Bronchial epithelial cell (primary cell): ENCODE data around the gene CEP170B. TPM values are rescaled to one million over a fixed set of nuclear protein-coding genes. Genes with fewer than 3 reads are reported as not detected.

ENCODE experiments used
- DNase-seq: peaks from one replicate; pipeline ENCODE4 v3.0.0-alpha.2; 2010; ENCODE audit warnings: low read depth
- FAIRE-seq: peaks from 2 replicates; lab custom pipeline; 2011; peaks lifted over from hg19 to GRCh38; lab: Jason Lieb, UNC
- H3K27me3 ChIP-seq: 2 replicates; pipeline ENCODE4 v1.5.1; 2011; ENCODE audit warnings: low read length; ENCODE audit not compliant: control insufficient read depth, insufficient read depth
- H3K36me3 ChIP-seq: 2 replicates; pipeline ENCODE4 v1.5.1; 2011; ENCODE audit warnings: low read length; ENCODE audit not compliant: control insufficient read depth, insufficient read depth
- H3K4me3 ChIP-seq: 2 replicates; pipeline ENCODE4 v1.5.1; 2011; ENCODE audit warnings: mild to moderate bottlenecking, low read depth, low read length, control low read depth
- total RNA-seq: library from RNA; depleted of rRNA; stranded (reverse); fragments of >200 nt; gene quantifications from 2 replicates; pipeline ENCODE4 v1.2.1, GENCODE V29; 2014
- TF ChIP-seq, protein P1 (sequence below): IDR thresholded peaks from 2 replicates; pipeline ENCODE4 v1.5.1; 2011; ENCODE audit warnings: mild to moderate bottlenecking, moderate library complexity, low read length, control low read depth, inconsistent platforms; ENCODE audit not compliant: insufficient read depth, severe bottlenecking

Gene CEP170B
- total RNA-seq, 1 donor from 2014 or later, result 29.0 TPM

GRCh38 chr14:104858811-104859426, 6.1 kb upstream of the CEP170B start:
- H3K36me3 ChIP-seq, result peaks cover 4% of the 10 kb centered on the region
- H3K27me3 ChIP-seq, result no peaks in the 10 kb centered on the region
- no peak for DNase-seq
- FAIRE-seq, result no peak
- TF ChIP-seq, protein P1, sequence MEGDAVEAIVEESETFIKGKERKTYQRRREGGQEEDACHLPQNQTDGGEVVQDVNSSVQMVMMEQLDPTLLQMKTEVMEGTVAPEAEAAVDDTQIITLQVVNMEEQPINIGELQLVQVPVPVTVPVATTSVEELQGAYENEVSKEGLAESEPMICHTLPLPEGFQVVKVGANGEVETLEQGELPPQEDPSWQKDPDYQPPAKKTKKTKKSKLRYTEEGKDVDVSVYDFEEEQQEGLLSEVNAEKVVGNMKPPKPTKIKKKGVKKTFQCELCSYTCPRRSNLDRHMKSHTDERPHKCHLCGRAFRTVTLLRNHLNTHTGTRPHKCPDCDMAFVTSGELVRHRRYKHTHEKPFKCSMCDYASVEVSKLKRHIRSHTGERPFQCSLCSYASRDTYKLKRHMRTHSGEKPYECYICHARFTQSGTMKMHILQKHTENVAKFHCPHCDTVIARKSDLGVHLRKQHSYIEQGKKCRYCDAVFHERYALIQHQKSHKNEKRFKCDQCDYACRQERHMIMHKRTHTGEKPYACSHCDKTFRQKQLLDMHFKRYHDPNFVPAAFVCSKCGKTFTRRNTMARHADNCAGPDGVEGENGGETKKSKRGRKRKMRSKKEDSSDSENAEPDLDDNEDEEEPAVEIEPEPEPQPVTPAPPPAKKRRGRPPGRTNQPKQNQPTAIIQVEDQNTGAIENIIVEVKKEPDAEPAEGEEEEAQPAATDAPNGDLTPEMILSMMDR, result no peak
- H3K4me3 ChIP-seq, result no peak overlapping the region

GRCh38 chr14:104859900-104860299, 5.2 kb upstream of the CEP170B start:
- H3K36me3 ChIP-seq, result peaks cover 4% of the 10 kb centered on the region
- no peaks in the 10 kb centered on the region for H3K27me3 ChIP-seq
- no peak for DNase-seq
- no peak overlapping the region for H3K4me3 ChIP-seq
- FAIRE-seq, result no peak
- TF ChIP-seq, protein P1, result no peak

- TF ChIP-seq, protein P1, result no peak
- Histone ChIP-seq H3K27me3 (no peaks in the 10 kb centered on the region), H3K36me3 (peaks cover 4% of the 10 kb centered on the region), H3K4me3 (no peak overlapping the region)
- DNase-seq, result no peak
- no peak for FAIRE-seq
These were observed 4.7 kb upstream of the CEP170B start for GRCh38 chr14:104860414-104860813.

DNA sequence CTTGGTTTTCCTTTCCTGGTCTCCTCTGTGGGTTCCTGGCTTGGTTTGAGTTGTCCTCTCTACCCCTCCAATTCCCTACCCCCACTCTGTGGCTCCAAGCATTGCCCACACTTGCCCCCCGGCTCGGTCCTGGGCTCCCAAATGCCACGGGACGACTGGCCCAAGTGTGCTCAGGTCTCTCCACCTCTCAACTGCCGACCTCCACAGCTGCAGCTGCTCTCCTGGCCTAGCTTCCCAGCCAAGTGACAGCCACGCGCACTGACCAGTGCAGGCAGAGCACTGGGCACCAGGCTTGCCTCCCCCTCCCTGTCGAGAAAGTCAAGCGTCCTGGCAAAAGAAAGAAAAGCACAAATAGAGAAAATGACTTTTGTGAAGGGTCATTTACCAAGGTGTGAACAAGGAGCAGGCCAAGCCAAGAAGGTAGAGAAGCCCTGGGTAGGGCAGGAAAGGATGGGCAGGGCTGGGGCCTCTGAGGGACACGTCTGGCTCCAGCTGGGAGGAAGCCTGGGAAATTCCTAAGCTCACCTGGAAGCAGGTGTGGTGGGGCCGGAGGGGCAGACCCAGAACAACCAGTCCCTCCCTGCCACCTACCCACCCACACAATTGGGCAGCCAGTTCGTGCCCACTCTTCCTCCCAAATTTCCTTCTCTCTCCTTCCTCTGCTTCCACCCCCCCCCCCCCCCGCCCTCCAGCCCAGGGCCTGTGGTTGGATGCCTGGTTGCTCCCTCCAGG, 1.8 kb upstream of the CEP170B start:
- no peak for DNase-seq
- no peaks in the 10 kb centered on the region for H3K27me3 ChIP-seq
- peaks cover 11% of the 10 kb centered on the region for H3K36me3 ChIP-seq
- peak overlapping the region; percentile 89 for H3K4me3 ChIP-seq
- TF ChIP-seq, protein P1, result no peak
- no peak for FAIRE-seq

DNA sequence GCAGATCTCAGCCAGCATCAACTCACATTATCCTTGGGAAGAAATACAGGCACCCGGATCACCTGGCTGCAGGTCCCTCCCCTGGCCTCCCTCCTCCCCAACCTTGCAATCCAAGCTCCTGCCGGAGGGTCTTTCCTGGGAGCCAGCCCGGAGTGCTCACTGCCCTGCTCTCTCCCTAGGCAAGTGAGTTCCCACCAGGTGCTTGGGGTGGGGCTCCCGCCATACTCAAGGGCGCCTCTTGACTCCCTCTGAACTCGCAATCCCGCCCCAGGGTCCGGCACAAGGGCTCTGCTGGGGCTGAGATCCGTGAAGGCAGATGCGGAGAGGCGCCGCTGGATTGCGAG, 1.2 kb upstream of the CEP170B start:
- TF ChIP-seq, protein P1, result no peak
- no peak for DNase-seq
- Histone ChIP-seq H3K36me3 (peaks cover 14% of the 10 kb centered on the region), H3K4me3 (peak overlapping the region; percentile 89), H3K27me3 (no peaks in the 10 kb centered on the region)
- FAIRE-seq, result no peak
